WTC11 (cell line): ENCODE measurements around the gene BABAM2. TPM values are rescaled to one million over a fixed set of nuclear protein-coding genes. Genes with fewer than 3 reads are reported as not detected.

Source experiments
- ATAC-seq: fragments of 200-7000 bp; cut with Tn5 transposase; 2 replicates; pipeline ENCODE4 v1.10.0; 2021; ENCODE audit warnings: mild to moderate bottlenecking, moderate library complexity
- CTCF ChIA-PET: fragments of 300-600 bp; sonication (Branson Sonifier 250); formaldehyde crosslinking; loops from one replicate; lab custom pipeline; 2021; ENCODE audit warnings: antibody characterized with exemption; lab: Charles Lee
- POLR2A ChIA-PET: fragments of 350-600 bp; sonication (Branson Sonifier 250); formaldehyde crosslinking; loops from one replicate; lab custom pipeline; 2021; ENCODE audit warnings: antibody characterized with exemption; lab: Charles Lee
- DNase-seq: peaks from one replicate; pipeline ENCODE4 v3.0.0; 2021; ENCODE audit warnings: low spot score
- H3K27ac Mint-ChIP-seq: 2 replicates; pipeline ENCODE4 v1.8.0; 2021; ENCODE audit warnings: mixed read lengths
- H3K27me3 Mint-ChIP-seq: 2 replicates; pipeline ENCODE4 v1.8.0; 2021; ENCODE audit warnings: low read depth, mild to moderate bottlenecking, moderate library complexity, mixed read lengths
- H3K36me3 Mint-ChIP-seq: 2 replicates; pipeline ENCODE4 v1.8.0; 2021; ENCODE audit warnings: mixed read lengths
- H3K4me1 Mint-ChIP-seq: 2 replicates; pipeline ENCODE4 v1.8.0; 2022; ENCODE audit warnings: mixed read lengths
- H3K4me3 Mint-ChIP-seq: 2 replicates; pipeline ENCODE4 v1.8.0; 2021; ENCODE audit warnings: mild to moderate bottlenecking, moderate library complexity, mixed read lengths
- H3K9me3 Mint-ChIP-seq: 2 replicates; pipeline ENCODE4 v1.8.0; 2021; ENCODE audit warnings: mixed read lengths
- ATF6 ChIP-seq: sonication (generic); formaldehyde crosslinking; IDR thresholded peaks from 2 replicates; pipeline ENCODE4 v1.8.1; 2023; ENCODE audit warnings: mild to moderate bottlenecking, missing genetic modification reagents
- CBFB ChIP-seq: sonication (generic); formaldehyde crosslinking; IDR thresholded peaks from 2 replicates; pipeline ENCODE4 v1.8.1; 2022; ENCODE audit warnings: mild to moderate bottlenecking, low read depth, missing genetic modification reagents
- CREM ChIP-seq: sonication (generic); formaldehyde crosslinking; IDR thresholded peaks from 2 replicates; pipeline ENCODE4 v1.8.1; 2022; ENCODE audit warnings: mild to moderate bottlenecking, missing genetic modification reagents, moderate library complexity
- CTCF ChIP-seq: fragments of 200-600 bp; IDR thresholded peaks from 2 replicates; pipeline ENCODE4 v1.8.0; 2022; ENCODE audit warnings: antibody characterized with exemption
- ESRRA ChIP-seq: sonication (generic); formaldehyde crosslinking; IDR thresholded peaks from 2 replicates; pipeline ENCODE4 v1.8.1; 2022; ENCODE audit warnings: mild to moderate bottlenecking, missing genetic modification reagents, borderline replicate concordance
- GTF2I ChIP-seq: fragments of 250-450 bp; sonication (Bioruptor Pico); conservative IDR thresholded peaks from 2 replicates; pipeline ENCODE4 v1.4.0; 2021; ENCODE audit warnings: mild to moderate bottlenecking
- JUN ChIP-seq: sonication (generic); formaldehyde crosslinking; IDR thresholded peaks from 2 replicates; pipeline ENCODE4 v1.8.0; 2023; ENCODE audit warnings: mild to moderate bottlenecking, missing genetic modification reagents
- MLX ChIP-seq: sonication (generic); formaldehyde crosslinking; IDR thresholded peaks from 2 replicates; pipeline ENCODE4 v1.8.1; 2023; ENCODE audit warnings: mild to moderate bottlenecking, missing genetic modification reagents, moderate library complexity
- MYBL2 ChIP-seq: sonication (generic); formaldehyde crosslinking; IDR thresholded peaks from 2 replicates; pipeline ENCODE4 v1.8.1; 2023; ENCODE audit warnings: mild to moderate bottlenecking, moderate library complexity, missing genetic modification reagents
- NFATC4 ChIP-seq: fragments of 250-450 bp; sonication (Bioruptor Pico); IDR thresholded peaks from 2 replicates; pipeline ENCODE4 v1.9.0; 2021; ENCODE audit warnings: mild to moderate bottlenecking
- NR1H2 ChIP-seq: sonication (generic); formaldehyde crosslinking; IDR thresholded peaks from 2 replicates; pipeline ENCODE4 v1.9.0; 2021; ENCODE audit warnings: mild to moderate bottlenecking, moderate library complexity, missing genetic modification reagents
- NR3C1 ChIP-seq: sonication (generic); formaldehyde crosslinking; conservative IDR thresholded peaks from 2 replicates; pipeline ENCODE4 v1.8.1; 2023; ENCODE audit warnings: low read depth, mild to moderate bottlenecking, missing genetic modification reagents
- RORB ChIP-seq: fragments of 250-450 bp; sonication (Bioruptor Pico); IDR thresholded peaks from 2 replicates; pipeline ENCODE4 v1.9.0; 2021; ENCODE audit warnings: mild to moderate bottlenecking
- SMAD4 ChIP-seq: sonication (generic); formaldehyde crosslinking; IDR thresholded peaks from 2 replicates; pipeline ENCODE4 v1.8.0; 2022; ENCODE audit warnings: mild to moderate bottlenecking, missing genetic modification reagents
- TEAD4 ChIP-seq: sonication (generic); formaldehyde crosslinking; IDR thresholded peaks from 2 replicates; pipeline ENCODE4 v1.8.0; 2022; ENCODE audit warnings: mild to moderate bottlenecking, missing genetic modification reagents
- ZNF121 ChIP-seq: sonication (generic); formaldehyde crosslinking; IDR thresholded peaks from 2 replicates; pipeline ENCODE4 v1.8.0; 2023; ENCODE audit warnings: missing genetic modification reagents
- ZNF138 ChIP-seq: sonication (generic); formaldehyde crosslinking; conservative IDR thresholded peaks from 2 replicates; pipeline ENCODE4 v1.8.1; 2022; ENCODE audit warnings: mild to moderate bottlenecking, moderate library complexity, missing genetic modification reagents
- ZNF232 ChIP-seq: sonication (generic); formaldehyde crosslinking; IDR thresholded peaks from 2 replicates; pipeline ENCODE4 v1.8.0; 2022; ENCODE audit warnings: mild to moderate bottlenecking, missing genetic modification reagents
- ZNF423 ChIP-seq: fragments of 250-450 bp; sonication (Bioruptor Pico); IDR thresholded peaks from 2 replicates; pipeline ENCODE4 v2.1.2; 2022; ENCODE audit warnings: mild to moderate bottlenecking, moderate library complexity
- ZNF532 ChIP-seq: fragments of 250-450 bp; sonication (Bioruptor Pico); IDR thresholded peaks from 2 replicates; pipeline ENCODE4 v1.9.0; 2021; ENCODE audit warnings: mild to moderate bottlenecking, borderline replicate concordance
- total RNA-seq: library from RNA; stranded (reverse); gene quantifications from 3 replicates; pipeline ENCODE4 v1.2.3, GENCODE V29; 2021
- TF ChIP-seq, protein P1 (sequence below): sonication (generic); formaldehyde crosslinking; IDR thresholded peaks from 2 replicates; pipeline ENCODE4 v1.8.1; 2023; ENCODE audit warnings: mild to moderate bottlenecking, moderate library complexity, missing genetic modification reagents
- TF ChIP-seq, protein P2 (sequence below): sonication (generic); formaldehyde crosslinking; IDR thresholded peaks from 2 replicates; pipeline ENCODE4 v1.8.0; 2022; ENCODE audit warnings: mild to moderate bottlenecking, missing genetic modification reagents

Gene BABAM2
- total RNA-seq, 1 experiment from 2014 or later = 16.5 TPM

DNA sequence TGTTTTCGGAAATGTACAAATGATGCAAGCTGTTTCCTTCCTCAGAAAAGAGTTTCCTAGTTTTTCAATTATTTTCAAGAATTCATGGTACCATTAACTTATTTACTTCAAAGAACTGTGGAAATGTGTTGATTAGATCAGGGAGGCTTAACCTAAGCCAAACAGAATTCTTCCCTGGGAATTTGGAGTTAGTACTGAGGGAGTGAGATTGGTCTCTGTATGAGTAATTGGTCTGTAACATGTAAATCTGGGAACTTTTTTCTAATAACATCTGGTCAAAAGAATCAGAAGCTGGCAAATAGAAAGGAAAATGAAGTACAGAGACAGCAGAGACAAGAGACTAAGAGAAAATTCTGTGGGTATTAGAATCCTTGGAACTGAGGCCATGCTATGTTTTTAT is 145.8 kb downstream of the BABAM2 start:
- no peaks in the 10 kb centered on the region for H3K27me3 Mint-ChIP-seq
- ChIA-PET CTCF (no interaction called here), POLR2A (no interaction called here)
- peaks cover 14% of the 10 kb centered on the region for H3K4me1 Mint-ChIP-seq
- no peaks in the 10 kb centered on the region for H3K9me3 Mint-ChIP-seq
- ATAC-seq (no peak), DNase-seq (no peak)
- H3K27ac Mint-ChIP-seq = no peak overlapping the region
- TF ChIP-seq GTF2I (CRISPR knock-in tag) (no peak), CREM (no peak), ZNF232 (CRISPR knock-in tag) (no peak), ATF6 (CRISPR knock-in tag) (no peak), ESRRA (CRISPR knock-in tag) (no peak), CBFB (no peak), NR3C1 (CRISPR knock-in tag) (no peak), JUN (CRISPR knock-in tag) (no peak), SMAD4 (CRISPR knock-in tag) (no peak), MLX (CRISPR knock-in tag) (no peak)
- TF ChIP-seq, protein P1, sequence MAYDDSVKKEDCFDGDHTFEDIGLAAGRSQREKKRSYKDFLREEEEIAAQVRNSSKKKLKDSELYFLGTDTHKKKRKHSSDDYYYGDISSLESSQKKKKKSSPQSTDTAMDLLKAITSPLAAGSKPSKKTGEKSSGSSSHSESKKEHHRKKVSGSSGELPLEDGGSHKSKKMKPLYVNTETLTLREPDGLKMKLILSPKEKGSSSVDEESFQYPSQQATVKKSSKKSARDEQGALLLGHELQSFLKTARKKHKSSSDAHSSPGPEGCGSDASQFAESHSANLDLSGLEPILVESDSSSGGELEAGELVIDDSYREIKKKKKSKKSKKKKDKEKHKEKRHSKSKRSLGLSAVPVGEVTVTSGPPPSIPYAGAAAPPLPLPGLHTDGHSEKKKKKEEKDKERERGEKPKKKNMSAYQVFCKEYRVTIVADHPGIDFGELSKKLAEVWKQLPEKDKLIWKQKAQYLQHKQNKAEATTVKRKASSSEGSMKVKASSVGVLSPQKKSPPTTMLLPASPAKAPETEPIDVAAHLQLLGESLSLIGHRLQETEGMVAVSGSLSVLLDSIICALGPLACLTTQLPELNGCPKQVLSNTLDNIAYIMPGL (CRISPR knock-in tag) = no peak
- H3K4me3 Mint-ChIP-seq = no peak overlapping the region
- H3K36me3 Mint-ChIP-seq = no peaks in the 10 kb centered on the region

DNA sequence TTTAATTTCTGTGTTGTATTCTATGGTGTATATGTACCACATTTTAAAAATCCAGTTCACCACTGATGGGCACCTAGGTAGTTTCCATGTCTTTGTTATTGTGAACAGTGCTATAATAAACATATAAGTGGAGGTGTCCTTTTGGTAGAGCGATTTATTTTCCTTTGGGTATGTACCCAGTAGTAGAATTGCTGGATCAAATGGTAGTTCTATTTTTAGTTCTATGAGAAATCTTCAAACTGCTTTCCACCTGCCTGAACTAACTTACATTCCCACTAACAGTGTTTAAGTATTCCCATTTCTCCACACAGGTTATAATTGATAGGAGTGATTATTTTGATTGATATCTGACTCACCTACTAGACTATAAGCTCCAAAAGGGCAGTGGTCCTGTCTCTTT is 148.2 kb downstream of the BABAM2 start:
- POLR2A ChIA-PET = no interaction called here
- CTCF ChIA-PET = no interaction called here
- H3K27ac Mint-ChIP-seq = no peak overlapping the region

More for the DNA sequence above, 148.2 kb downstream of the BABAM2 start:
- ATAC-seq = no peak
- no peaks in the 10 kb centered on the region for H3K27me3 Mint-ChIP-seq
- TF ChIP-seq, protein P2, sequence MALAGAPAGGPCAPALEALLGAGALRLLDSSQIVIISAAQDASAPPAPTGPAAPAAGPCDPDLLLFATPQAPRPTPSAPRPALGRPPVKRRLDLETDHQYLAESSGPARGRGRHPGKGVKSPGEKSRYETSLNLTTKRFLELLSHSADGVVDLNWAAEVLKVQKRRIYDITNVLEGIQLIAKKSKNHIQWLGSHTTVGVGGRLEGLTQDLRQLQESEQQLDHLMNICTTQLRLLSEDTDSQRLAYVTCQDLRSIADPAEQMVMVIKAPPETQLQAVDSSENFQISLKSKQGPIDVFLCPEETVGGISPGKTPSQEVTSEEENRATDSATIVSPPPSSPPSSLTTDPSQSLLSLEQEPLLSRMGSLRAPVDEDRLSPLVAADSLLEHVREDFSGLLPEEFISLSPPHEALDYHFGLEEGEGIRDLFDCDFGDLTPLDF = no peak
- TF ChIP-seq ZNF121 (CRISPR knock-in tag) (no peak), ZNF532 (no peak), ZNF138 (CRISPR knock-in tag) (no peak), NFATC4 (CRISPR knock-in tag) (no peak), CBFB (no peak), SMAD4 (CRISPR knock-in tag) (no peak), ZNF423 (CRISPR knock-in tag) (no peak), NR1H2 (CRISPR knock-in tag) (no peak), TEAD4 (CRISPR knock-in tag) (no peak), MYBL2 (CRISPR knock-in tag) (no peak), CTCF (no peak), RORB (CRISPR knock-in tag) (no peak)
- peaks cover 18% of the 10 kb centered on the region for H3K4me1 Mint-ChIP-seq
- no peak for DNase-seq
- H3K36me3 Mint-ChIP-seq = no peaks in the 10 kb centered on the region
- 0 out of 2 replicates have a peak, but pooled peaks cover 3% of the 10 kb centered on the region for H3K9me3 Mint-ChIP-seq
- no peak overlapping the region for H3K4me3 Mint-ChIP-seq
